K562 (cell line): Measurements from ENCODE around the gene B4GALNT2. TPM values are rescaled to one million over a fixed set of nuclear protein-coding genes. Genes with fewer than 3 reads are reported as not detected.

ENCODE experiments used
- BRD4 ChIP-seq: fragments of 200-600 bp; sonication (generic); IDR thresholded peaks from 2 replicates; pipeline ENCODE4 v1.6.1; 2017; ENCODE audit warnings: inconsistent platforms
- CHAMP1 ChIP-seq: fragments of 450-650 bp; IDR thresholded peaks from 2 replicates; pipeline ENCODE4 v1.6.1; 2016; ENCODE audit warnings: mild to moderate bottlenecking
- CSDE1 ChIP-seq, 2 experiments: fragments of 450-650 bp; IDR thresholded peaks; 2 replicates each; pipeline ENCODE4 v1.6.1; 2016; ENCODE audit warnings: mild to moderate bottlenecking in 1 of 2
- EGR1 ChIP-seq: fragments of 450-650 bp; conservative IDR thresholded peaks from 2 replicates; pipeline ENCODE4 v1.6.1; 2017; ENCODE audit warnings: mild to moderate bottlenecking
- ETV6 ChIP-seq, 3 experiments: fragments of 150-350 bp in 1 of 3; sonication (generic) in 1 of 3; formaldehyde crosslinking in 1 of 3; IDR thresholded peaks; 2 replicates each; pipeline versions ENCODE4 v1.6.1 to v1.8.0; 2014 to 2022; ENCODE audit warnings: borderline replicate concordance in 2 of 3, low read depth in 2 of 3, antibody characterized with exemption in 1 of 3, low read length in 1 of 3, mild to moderate bottlenecking in 1 of 3, missing genetic modification reagents in 1 of 3
- MBD2 ChIP-seq: sonication (generic); IDR thresholded peaks from 2 replicates; pipeline ENCODE4 v1.6.1; 2016; ENCODE audit warnings: low read depth, borderline replicate concordance
- MTA2 ChIP-seq: fragments of 450-650 bp; IDR thresholded peaks from 2 replicates; pipeline ENCODE4 v1.6.1; 2016; ENCODE audit warnings: low read depth
- MYC ChIP-seq, 2 experiments: fragments of 250-450 bp in 1 of 2; sonication (Bioruptor Pico) in 1 of 2; IDR thresholded peaks; 2 replicates each; pipeline versions ENCODE4 v1.5.1 to v1.6.1; 2012 to 2021; ENCODE audit warnings: low read depth in 2 of 2, borderline replicate concordance in 1 of 2, improper control_type of control experiment in 1 of 2, low read length in 1 of 2, mild to moderate bottlenecking in 1 of 2, moderate library complexity in 1 of 2
- NFIX ChIP-seq: fragments of 250-450 bp; sonication (Bioruptor Pico); IDR thresholded peaks from 2 replicates; pipeline ENCODE4 v1.4.0; 2020; ENCODE audit warnings: low read depth, mild to moderate bottlenecking, moderate library complexity
- SAFB ChIP-seq: fragments of 200-400 bp; formaldehyde crosslinking; IDR thresholded peaks from 2 replicates; pipeline ENCODE4 v1.6.1; 2017; ENCODE audit warnings: low read depth, low read length, borderline replicate concordance
- ZEB2 ChIP-seq: fragments of 450-650 bp; IDR thresholded peaks from 2 replicates; pipeline ENCODE4 v1.6.1; 2016
- ZNF280A ChIP-seq: fragments of 450-650 bp; IDR thresholded peaks from 2 replicates; pipeline ENCODE4 v1.6.1; 2018; ENCODE audit warnings: mild to moderate bottlenecking, low read depth; ENCODE audit not compliant: partially characterized antibody
- ZNF282 ChIP-seq: sonication (generic); formaldehyde crosslinking; IDR thresholded peaks from 2 replicates; pipeline ENCODE4 v1.8.1; 2023; ENCODE audit warnings: missing genetic modification reagents
- ZNF384 ChIP-seq: IDR thresholded peaks from 2 replicates; pipeline ENCODE4 v1.6.1; 2012; ENCODE audit warnings: low read depth, low read length, improper control_type of control experiment
- polyA plus RNA-seq, 8 experiments: library from polyadenylated mRNA; depleted of rRNA in 4 of 8; stranded (reverse) in 5 of 8; unstranded in 3 of 8; fragments of >200 nt; fragmentation: Nextera tagmentation in 2 of 8; fragmentation: Illumina TruSeq in 1 of 8; extraction: Ambion mirVana in 2 of 8; extraction: Trizol in 1 of 8; gene quantifications; 2 replicates each; pipeline versions ENCODE4 v1.2.1 to v1.2.3, GENCODE V29; 2011 to 2014; ENCODE audit warnings: inconsistent platforms in 1 of 8, missing spikeins in 1 of 8
- total RNA-seq, 7 experiments: library from RNA; depleted of rRNA in 6 of 7; stranded (reverse); fragments of >200 nt in 6 of 7; fragmentation: Illumina TruSeq in 2 of 7; extraction: Trizol in 2 of 7; gene quantifications; 2 replicates each; pipeline versions ENCODE4 v1.2.1 to v1.2.3, GENCODE V29; 2011 to 2021; ENCODE audit warnings: low replicate concordance in 1 of 7
- TF ChIP-seq, protein P1 (sequence below), 2 experiments: fragments of 450-650 bp; IDR thresholded peaks; 2 replicates each; pipeline ENCODE4 v1.6.1; 2018; ENCODE audit warnings: mild to moderate bottlenecking in 2 of 2, low read depth in 1 of 2; ENCODE audit not compliant: partially characterized antibody in 2 of 2
- TF ChIP-seq, protein P2 (sequence below), 2 experiments: fragments of 200-800 bp in 1 of 2; sonication (Bioruptor generic) in 1 of 2; sonication (generic) in 1 of 2; formaldehyde crosslinking in 1 of 2; IDR thresholded peaks in 1 of 2; conservative IDR thresholded peaks in 1 of 2; 2 replicates each; pipeline versions ENCODE4 v1.5.0 to v1.6.1; 2016 to 2020; ENCODE audit warnings: missing compliant biosample characterization in 1 of 2, missing genetic modification characterization in 1 of 2, missing genetic modification reagents in 1 of 2

Gene B4GALNT2
- total and polyA plus RNA-seq, 9 of the 15 experiments (the other 6 are each of a cell fraction or from before 2014, with no cell fraction given), result not detected

DNA sequence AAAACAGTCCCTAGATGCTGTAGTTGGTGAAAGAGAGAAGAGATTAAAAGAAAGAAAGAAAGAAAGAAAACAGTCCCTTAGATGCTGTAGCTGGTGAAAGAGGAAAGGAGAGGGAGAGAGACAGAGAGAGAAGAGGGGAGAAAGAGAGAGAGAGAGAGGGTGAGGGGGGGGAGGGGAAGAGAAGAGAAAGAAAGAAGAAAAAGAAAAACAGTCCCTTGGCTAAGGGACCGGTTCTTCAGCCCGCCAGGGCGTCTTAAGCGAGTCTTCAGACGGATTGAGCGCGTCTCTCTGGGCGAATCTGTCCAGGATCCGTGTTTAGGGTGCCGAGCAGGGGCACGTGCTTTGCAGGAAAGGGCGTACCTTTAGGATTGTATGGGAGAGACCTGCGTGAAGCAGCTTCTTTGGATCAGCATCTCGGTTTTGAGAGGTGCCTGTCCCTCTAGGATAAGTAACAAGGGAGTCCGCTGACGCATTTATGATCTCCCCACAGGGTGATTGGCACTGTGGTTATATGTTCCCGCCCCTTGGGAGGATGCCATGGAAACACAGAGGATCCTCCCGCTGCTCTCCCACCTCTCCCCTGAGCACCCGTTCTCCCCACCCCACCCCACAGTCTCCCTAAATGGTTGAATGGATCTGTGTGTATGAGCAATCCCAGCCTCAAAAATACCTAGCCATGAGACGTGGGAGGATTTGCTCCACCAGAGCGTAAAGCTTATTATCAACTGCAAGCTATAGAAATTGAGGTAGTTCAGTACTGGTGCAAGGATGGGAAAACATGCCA is 61.1 kb downstream of the B4GALNT2 start (continued):
- TF ChIP-seq CSDE1 (IDR thresholded peaks at IDR 0.05) (peak in 1 of 2 experiments; percentile 81; a peak in 1 of 4 replicates), MBD2 (no peak), SAFB (no peak), ZNF384 (no peak; the same call in 1 of the 2 replicates), EGR1 (no peak), ZNF280A (no peak), ETV6 (IDR thresholded peaks at IDR 0.05; ENCODE audit: borderline replicate concordance in 1 of 2, low read depth in 2 of 2, low read length in 1 of 2) (no peak), ETV6 (CRISPR knock-in tag; IDR thresholded peaks at IDR 0.05; ENCODE audit: borderline replicate concordance) (no peak), ZNF282 (no peak), ZEB2 (peak; percentile 11; the same call in 1 of the 2 replicates), MTA2 (peak; percentile 52), CHAMP1 (no peak; the same call in 1 of the 2 replicates), NFIX (no peak), MYC (IDR thresholded peaks at IDR 0.05; ENCODE audit: low read depth, low read length) (peak; percentile 45; the same call in 1 of the 2 replicates), MYC (CRISPR knock-in tag; IDR thresholded peaks at IDR 0.05; ENCODE audit: borderline replicate concordance, low read depth) (no peak), BRD4 (no peak)
- TF ChIP-seq, protein P1, sequence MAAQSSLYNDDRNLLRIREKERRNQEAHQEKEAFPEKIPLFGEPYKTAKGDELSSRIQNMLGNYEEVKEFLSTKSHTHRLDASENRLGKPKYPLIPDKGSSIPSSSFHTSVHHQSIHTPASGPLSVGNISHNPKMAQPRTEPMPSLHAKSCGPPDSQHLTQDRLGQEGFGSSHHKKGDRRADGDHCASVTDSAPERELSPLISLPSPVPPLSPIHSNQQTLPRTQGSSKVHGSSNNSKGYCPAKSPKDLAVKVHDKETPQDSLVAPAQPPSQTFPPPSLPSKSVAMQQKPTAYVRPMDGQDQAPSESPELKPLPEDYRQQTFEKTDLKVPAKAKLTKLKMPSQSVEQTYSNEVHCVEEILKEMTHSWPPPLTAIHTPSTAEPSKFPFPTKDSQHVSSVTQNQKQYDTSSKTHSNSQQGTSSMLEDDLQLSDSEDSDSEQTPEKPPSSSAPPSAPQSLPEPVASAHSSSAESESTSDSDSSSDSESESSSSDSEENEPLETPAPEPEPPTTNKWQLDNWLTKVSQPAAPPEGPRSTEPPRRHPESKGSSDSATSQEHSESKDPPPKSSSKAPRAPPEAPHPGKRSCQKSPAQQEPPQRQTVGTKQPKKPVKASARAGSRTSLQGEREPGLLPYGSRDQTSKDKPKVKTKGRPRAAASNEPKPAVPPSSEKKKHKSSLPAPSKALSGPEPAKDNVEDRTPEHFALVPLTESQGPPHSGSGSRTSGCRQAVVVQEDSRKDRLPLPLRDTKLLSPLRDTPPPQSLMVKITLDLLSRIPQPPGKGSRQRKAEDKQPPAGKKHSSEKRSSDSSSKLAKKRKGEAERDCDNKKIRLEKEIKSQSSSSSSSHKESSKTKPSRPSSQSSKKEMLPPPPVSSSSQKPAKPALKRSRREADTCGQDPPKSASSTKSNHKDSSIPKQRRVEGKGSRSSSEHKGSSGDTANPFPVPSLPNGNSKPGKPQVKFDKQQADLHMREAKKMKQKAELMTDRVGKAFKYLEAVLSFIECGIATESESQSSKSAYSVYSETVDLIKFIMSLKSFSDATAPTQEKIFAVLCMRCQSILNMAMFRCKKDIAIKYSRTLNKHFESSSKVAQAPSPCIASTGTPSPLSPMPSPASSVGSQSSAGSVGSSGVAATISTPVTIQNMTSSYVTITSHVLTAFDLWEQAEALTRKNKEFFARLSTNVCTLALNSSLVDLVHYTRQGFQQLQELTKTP (IDR thresholded peaks at IDR 0.05; ENCODE audit: low read depth in 1 of 2, partially characterized antibody in 2 of 2), result peak; percentile 17 to 33
- TF ChIP-seq, protein P2, sequence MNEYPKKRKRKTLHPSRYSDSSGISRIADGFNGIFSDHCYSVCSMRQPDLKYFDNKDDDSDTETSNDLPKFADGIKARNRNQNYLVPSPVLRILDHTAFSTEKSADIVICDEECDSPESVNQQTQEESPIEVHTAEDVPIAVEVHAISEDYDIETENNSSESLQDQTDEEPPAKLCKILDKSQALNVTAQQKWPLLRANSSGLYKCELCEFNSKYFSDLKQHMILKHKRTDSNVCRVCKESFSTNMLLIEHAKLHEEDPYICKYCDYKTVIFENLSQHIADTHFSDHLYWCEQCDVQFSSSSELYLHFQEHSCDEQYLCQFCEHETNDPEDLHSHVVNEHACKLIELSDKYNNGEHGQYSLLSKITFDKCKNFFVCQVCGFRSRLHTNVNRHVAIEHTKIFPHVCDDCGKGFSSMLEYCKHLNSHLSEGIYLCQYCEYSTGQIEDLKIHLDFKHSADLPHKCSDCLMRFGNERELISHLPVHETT (CRISPR knock-in tag; conservative IDR thresholded peaks at IDR 0.05 in 1 of 2, IDR thresholded peaks at IDR 0.05 in 1 of 2), result no peak
